Measurements from ENCODE around the gene SLC25A1. TPM values are rescaled to one million over a fixed set of nuclear protein-coding genes. Genes with fewer than 3 reads are reported as not detected.
A peak's percentile ranks its signal among the peaks of the same experiment; 100 is the strongest.

SLC25A1 gene
- total RNA-seq, 4 donors from 2014 or later = 49.2 to 68.0 (median 57.3) TPM

GRCh38 chr22:19128946-19129727 lies 49.4 kb downstream of the SLC25A1 start:
- intact Hi-C loops (cut with DNase I) = no loop called here
- TF ChIP-seq CTCF (IDR thresholded peaks at IDR 0.05) = no peak
- no peak for TF ChIP-seq POLR2A (IDR thresholded peaks at IDR 0.05)
- no peaks in the 10 kb centered on the region for H3K27me3 ChIP-seq
- no peak for DNase-seq
- H3K27ac ChIP-seq = peak overlapping the region; percentile 74 to 89 (median 80)
- H3K36me3 ChIP-seq = peaks cover 13 to 28% (median 14%) of the 10 kb centered on the region in 3 donors
- WGBS, 2 donors = 50 to 55% methylated on average over 2 to 7 of the region's 7 CpGs
- H3K4me1 ChIP-seq = peaks cover 19 to 51% (median 22%) of the 10 kb centered on the region in 3 donors
- H3K9me3 ChIP-seq = no peaks in the 10 kb centered on the region
- H3K4me3 ChIP-seq = no peak overlapping the region

GRCh38 chr22:19128009-19128401 lies 50.5 kb downstream of the SLC25A1 start:
- no peaks in the 10 kb centered on the region for H3K27me3 ChIP-seq
- intact Hi-C loops (cut with DNase I) = no loop called here
- peak overlapping the region in 1 of 4 donors; percentile 64 for H3K27ac ChIP-seq
- no peaks in the 10 kb centered on the region for H3K9me3 ChIP-seq
- DNase-seq = no peak
- WGBS, 2 donors = 62 to 76% methylated on average over 2 to 7 of the region's 7 CpGs
- H3K4me1 ChIP-seq = peaks cover 22 to 56% (median 23%) of the 10 kb centered on the region in 3 donors
- peaks cover 2 to 17% (median 3%) of the 10 kb centered on the region in 3 donors for H3K36me3 ChIP-seq
- TF ChIP-seq CTCF (IDR thresholded peaks at IDR 0.05) (no peak), POLR2A (IDR thresholded peaks at IDR 0.05) (no peak)
- no peak overlapping the region for H3K4me3 ChIP-seq

GRCh38 chr22:19127329-19128008 lies 51.1 kb downstream of the SLC25A1 start:
- H3K27ac ChIP-seq = peak overlapping the region in 3 of 4 donors; percentile 40 to 77 (median 66)

GRCh38 chr22:19126309-19127273 lies 51.9 kb downstream of the SLC25A1 start:
- peaks cover 0 to 2% (median 0%) of the 10 kb centered on the region in 3 donors for H3K36me3 ChIP-seq
- intact Hi-C loops (cut with DNase I) = no loop called here
- H3K27ac ChIP-seq = peak overlapping the region in 3 of 4 donors; percentile 40 to 77 (median 66)
- no peak for TF ChIP-seq POLR2A (IDR thresholded peaks at IDR 0.05)
- TF ChIP-seq CTCF (IDR thresholded peaks at IDR 0.05) = no peak
- H3K27me3 ChIP-seq = no peaks in the 10 kb centered on the region
- WGBS, 2 donors = 69 to 84% methylated on average over 8 to 17 of the region's 19 CpGs
- H3K4me1 ChIP-seq = peaks cover 26 to 62% (median 26%) of the 10 kb centered on the region in 3 donors
- no peaks in the 10 kb centered on the region for H3K9me3 ChIP-seq
- DNase-seq = no peak
- H3K4me3 ChIP-seq = no peak overlapping the region

More at GRCh38 chr22:19127329-19128008, 51.1 kb downstream of the SLC25A1 start:
- Histone ChIP-seq H3K4me1 (peaks cover 26 to 62% (median 26%) of the 10 kb centered on the region in 3 donors), H3K9me3 (no peaks in the 10 kb centered on the region), H3K4me3 (no peak overlapping the region), H3K36me3 (peaks cover 0 to 11% (median 0%) of the 10 kb centered on the region in 3 donors), H3K27me3 (no peaks in the 10 kb centered on the region)
- TF ChIP-seq CTCF (IDR thresholded peaks at IDR 0.05) (peak in 1 of 6 experiments; percentile 35), POLR2A (IDR thresholded peaks at IDR 0.05) (no peak)
- no peak for DNase-seq
- intact Hi-C loops (cut with DNase I) = no loop called here
- 66 to 77% methylated on average over 8 to 14 of the region's 16 CpGs for WGBS, 2 donors

Other genes with a start within 250 kb of the SLC25A1 start
- 10 to 100 TPM in 1 of 4 donors, 1 to 10 TPM in 3; 3.0 to 14.7 (median 8.0) TPM for gene PRODH, start 242.4 kb downstream of the SLC25A1 start, total RNA-seq
- gene DGCR2, start 56.3 kb downstream of the SLC25A1 start, total RNA-seq = 10 to 100 TPM; 42.5 to 75.2 (median 50.8) TPM
- gene TSSK2, start 47.4 kb downstream of the SLC25A1 start, total RNA-seq = under 1 TPM in 1 of 4 donors, not detected in 3; 0.18 TPM
- gene ESS2, start 34.1 kb downstream of the SLC25A1 start, total RNA-seq = 10 to 100 TPM in 2 of 4 donors, 1 to 10 TPM in 2; 7.8 to 12.4 (median 10.4) TPM
- not detected for gene GSC2, start 28.4 kb downstream of the SLC25A1 start, total RNA-seq
- gene CLTCL1, start 113.0 kb upstream of the SLC25A1 start, total RNA-seq = 1 to 10 TPM; 3.0 to 7.7 (median 5.1) TPM